ENCODE measurements around the gene FHOD1. TPM values are rescaled to one million over a fixed set of nuclear protein-coding genes. Genes with fewer than 3 reads are reported as not detected.

FHOD1 gene
- total and polyA plus RNA-seq, 9 of the 15 experiments (the other 6 are each of a cell fraction or from before 2014, with no cell fraction given): 18.7 to 126 (median 32.3) TPM

DNA sequence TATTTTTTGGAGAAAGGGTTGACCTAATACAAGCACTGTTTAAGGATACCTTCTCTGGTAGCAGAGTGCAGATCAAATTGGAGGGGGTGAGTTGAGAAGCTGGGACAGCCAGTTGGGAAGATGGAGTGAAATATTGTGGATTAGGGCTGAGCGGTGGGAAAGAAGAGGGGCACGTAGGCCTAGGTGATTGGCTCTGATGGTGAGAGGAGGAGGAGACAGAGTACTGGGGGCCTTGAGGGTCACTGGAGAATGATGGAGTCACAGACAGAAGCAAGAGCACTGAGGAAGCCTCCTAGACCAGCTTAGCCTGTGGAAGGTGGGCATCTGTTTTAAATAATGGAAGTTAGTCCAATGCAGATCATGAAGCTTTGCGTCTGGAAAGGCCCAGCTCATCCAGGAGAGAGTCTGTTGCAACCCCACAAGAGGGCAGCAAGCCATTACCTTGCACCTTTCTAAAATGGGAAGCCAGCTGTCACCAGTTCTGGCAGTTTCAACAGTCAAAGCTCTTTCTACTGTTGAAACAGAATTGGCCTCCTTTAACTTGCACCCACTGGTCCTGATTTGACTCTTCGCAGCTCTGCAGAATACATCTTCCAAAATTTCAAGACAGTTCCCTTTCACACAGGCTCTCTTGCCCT is 13.3 kb upstream of the FHOD1 start (continued):
- peak; percentile 20; the same call in 1 of the 2 replicates for TF ChIP-seq NFIC (IDR thresholded peaks at IDR 0.05)
- no peak for TF ChIP-seq CREBBP (IDR thresholded peaks at IDR 0.05; ENCODE audit: low read depth, low read length)
- no peak for TF ChIP-seq NCOA6 (IDR thresholded peaks at IDR 0.05)
- TF ChIP-seq FOXJ3 (CRISPR knock-in tag; IDR thresholded peaks at IDR 0.05): no peak
- TF ChIP-seq XRCC5 (IDR thresholded peaks at IDR 0.05; ENCODE audit: low read depth, low read length): no peak
- no peak for TF ChIP-seq MCM5 (IDR thresholded peaks at IDR 0.05; ENCODE audit: low read depth)
- no peak for TF ChIP-seq NR2F6 (CRISPR knock-in tag; IDR thresholded peaks at IDR 0.05)
- peak in 1 of 2 experiments; percentile 61; a peak in 2 of 4 replicates for TF ChIP-seq MAZ (CRISPR knock-in tag; conservative IDR thresholded peaks at IDR 0.05 in 1 of 2, IDR thresholded peaks at IDR 0.05 in 1 of 2)
- TF ChIP-seq, protein P1, sequence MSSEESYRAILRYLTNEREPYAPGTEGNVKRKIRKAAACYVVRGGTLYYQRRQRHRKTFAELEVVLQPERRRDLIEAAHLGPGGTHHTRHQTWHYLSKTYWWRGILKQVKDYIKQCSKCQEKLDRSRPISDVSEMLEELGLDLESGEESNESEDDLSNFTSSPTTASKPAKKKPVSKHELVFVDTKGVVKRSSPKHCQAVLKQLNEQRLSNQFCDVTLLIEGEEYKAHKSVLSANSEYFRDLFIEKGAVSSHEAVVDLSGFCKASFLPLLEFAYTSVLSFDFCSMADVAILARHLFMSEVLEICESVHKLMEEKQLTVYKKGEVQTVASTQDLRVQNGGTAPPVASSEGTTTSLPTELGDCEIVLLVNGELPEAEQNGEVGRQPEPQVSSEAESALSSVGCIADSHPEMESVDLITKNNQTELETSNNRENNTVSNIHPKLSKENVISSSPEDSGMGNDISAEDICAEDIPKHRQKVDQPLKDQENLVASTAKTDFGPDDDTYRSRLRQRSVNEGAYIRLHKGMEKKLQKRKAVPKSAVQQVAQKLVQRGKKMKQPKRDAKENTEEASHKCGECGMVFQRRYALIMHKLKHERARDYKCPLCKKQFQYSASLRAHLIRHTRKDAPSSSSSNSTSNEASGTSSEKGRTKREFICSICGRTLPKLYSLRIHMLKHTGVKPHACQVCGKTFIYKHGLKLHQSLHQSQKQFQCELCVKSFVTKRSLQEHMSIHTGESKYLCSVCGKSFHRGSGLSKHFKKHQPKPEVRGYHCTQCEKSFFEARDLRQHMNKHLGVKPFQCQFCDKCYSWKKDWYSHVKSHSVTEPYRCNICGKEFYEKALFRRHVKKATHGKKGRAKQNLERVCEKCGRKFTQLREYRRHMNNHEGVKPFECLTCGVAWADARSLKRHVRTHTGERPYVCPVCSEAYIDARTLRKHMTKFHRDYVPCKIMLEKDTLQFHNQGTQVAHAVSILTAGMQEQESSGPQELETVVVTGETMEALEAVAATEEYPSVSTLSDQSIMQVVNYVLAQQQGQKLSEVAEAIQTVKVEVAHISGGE (CRISPR knock-in tag; IDR thresholded peaks at IDR 0.05): no peak
- TF ChIP-seq, protein P2, sequence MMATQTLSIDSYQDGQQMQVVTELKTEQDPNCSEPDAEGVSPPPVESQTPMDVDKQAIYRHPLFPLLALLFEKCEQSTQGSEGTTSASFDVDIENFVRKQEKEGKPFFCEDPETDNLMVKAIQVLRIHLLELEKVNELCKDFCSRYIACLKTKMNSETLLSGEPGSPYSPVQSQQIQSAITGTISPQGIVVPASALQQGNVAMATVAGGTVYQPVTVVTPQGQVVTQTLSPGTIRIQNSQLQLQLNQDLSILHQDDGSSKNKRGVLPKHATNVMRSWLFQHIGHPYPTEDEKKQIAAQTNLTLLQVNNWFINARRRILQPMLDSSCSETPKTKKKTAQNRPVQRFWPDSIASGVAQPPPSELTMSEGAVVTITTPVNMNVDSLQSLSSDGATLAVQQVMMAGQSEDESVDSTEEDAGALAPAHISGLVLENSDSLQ (IDR thresholded peaks at IDR 0.05): peak; percentile 25; the same call in 1 of the 2 replicates
- no peak for TF ChIP-seq PCBP1 (IDR thresholded peaks at IDR 0.05; ENCODE audit: low read depth, low read length, poor library complexity, severe bottlenecking)
- no peak for TF ChIP-seq ZNF780A (CRISPR knock-in tag; IDR thresholded peaks at IDR 0.05)
- no peak for TF ChIP-seq ZNF175 (CRISPR knock-in tag; IDR thresholded peaks at IDR 0.05; ENCODE audit: low read depth)
- no peak for TF ChIP-seq FOXM1 (IDR thresholded peaks at IDR 0.05; ENCODE audit: low read depth)
- no peak for TF ChIP-seq FOXM1 (CRISPR knock-in tag; IDR thresholded peaks at IDR 0.05; ENCODE audit: low read depth)
- TF ChIP-seq ZNF699 (CRISPR knock-in tag; IDR thresholded peaks at IDR 0.05; ENCODE audit: insufficient replicate concordance): no peak
- 0 out of 2 replicates have a peak, but pooled peaks have one; percentile 15 for TF ChIP-seq HDAC2 (IDR thresholded peaks at IDR 0.05)
- no peak for TF ChIP-seq SIN3A (IDR thresholded peaks at IDR 0.05; ENCODE audit: borderline replicate concordance in 2 of 2, control insufficient read depth in 1 of 2, low read depth in 2 of 2, low read length in 2 of 2)
- no peak for TF ChIP-seq ZNF79 (CRISPR knock-in tag; IDR thresholded peaks at IDR 0.05; ENCODE audit: low read depth)
- TF ChIP-seq ZFP36 (IDR thresholded peaks at IDR 0.05; ENCODE audit: low read depth, low read length, partially characterized antibody): no peak
- no peak for TF ChIP-seq FOSL1 (tag; conservative IDR thresholded peaks at IDR 0.05)
- TF ChIP-seq, protein P3, sequence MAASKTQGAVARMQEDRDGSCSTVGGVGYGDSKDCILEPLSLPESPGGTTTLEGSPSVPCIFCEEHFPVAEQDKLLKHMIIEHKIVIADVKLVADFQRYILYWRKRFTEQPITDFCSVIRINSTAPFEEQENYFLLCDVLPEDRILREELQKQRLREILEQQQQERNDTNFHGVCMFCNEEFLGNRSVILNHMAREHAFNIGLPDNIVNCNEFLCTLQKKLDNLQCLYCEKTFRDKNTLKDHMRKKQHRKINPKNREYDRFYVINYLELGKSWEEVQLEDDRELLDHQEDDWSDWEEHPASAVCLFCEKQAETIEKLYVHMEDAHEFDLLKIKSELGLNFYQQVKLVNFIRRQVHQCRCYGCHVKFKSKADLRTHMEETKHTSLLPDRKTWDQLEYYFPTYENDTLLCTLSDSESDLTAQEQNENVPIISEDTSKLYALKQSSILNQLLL (CRISPR knock-in tag; IDR thresholded peaks at IDR 0.05; ENCODE audit: borderline replicate concordance): no peak
- TF ChIP-seq ZNF184 (CRISPR knock-in tag; IDR thresholded peaks at IDR 0.05): peak; percentile 93
- TF ChIP-seq NFIX (CRISPR knock-in tag; IDR thresholded peaks at IDR 0.05; ENCODE audit: low read depth): no peak

Data from K562 (cell line).